NCI-H2196 treated with DMSO at 0.1 percent for 48 hours (cell line): ENCODE measurements around the gene ALX1.

Experiments used
- DNase-seq: peaks from one replicate; lab custom pipeline; 2025; ENCODE audit not compliant: unreplicated experiment; lab: John Stamatoyannopoulos, UW

ALX1 gene

DNA sequence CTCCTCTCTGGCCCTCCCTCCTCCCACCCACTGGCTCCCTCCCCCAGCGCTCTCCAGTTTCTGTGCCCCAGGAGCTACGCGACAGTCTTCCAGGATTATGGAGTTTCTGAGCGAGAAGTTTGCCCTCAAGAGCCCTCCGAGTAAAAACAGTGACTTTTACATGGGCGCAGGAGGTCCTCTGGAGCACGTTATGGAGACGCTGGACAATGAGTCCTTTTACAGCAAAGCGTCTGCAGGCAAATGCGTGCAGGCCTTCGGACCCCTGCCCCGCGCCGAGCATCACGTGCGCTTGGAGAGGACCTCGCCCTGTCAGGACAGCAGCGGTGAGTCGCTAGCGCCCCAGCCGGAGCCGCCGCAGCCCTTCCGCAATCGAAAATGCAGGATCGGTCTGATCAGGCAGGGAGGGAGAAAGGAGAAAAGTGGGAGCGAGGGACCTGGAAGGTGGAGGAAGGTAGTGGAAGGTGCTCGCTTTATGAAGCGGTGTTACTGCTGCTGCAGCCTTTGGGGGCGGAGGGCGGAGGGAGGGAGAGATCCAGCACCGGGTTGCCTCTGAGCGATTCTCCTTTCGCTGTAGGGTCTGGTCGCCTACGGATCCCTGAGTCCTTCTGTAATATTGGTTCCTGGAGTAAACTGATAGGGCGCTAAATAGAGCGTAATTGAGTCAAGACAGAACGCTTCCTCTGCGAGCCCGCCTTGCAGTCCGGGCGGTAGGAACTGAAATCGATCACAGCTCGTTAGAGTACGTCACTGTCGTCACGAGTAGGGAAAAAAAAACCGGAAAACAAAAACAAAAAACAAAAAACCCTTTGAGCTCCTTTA lies at the start of gene ALX1:
TSS of gene ALX1 (plus strand) at position 56 of the 819 bp plus-strand sequence. CDS start at position 98, 42 bp downstream.
- no peak for DNase-seq

DNA sequence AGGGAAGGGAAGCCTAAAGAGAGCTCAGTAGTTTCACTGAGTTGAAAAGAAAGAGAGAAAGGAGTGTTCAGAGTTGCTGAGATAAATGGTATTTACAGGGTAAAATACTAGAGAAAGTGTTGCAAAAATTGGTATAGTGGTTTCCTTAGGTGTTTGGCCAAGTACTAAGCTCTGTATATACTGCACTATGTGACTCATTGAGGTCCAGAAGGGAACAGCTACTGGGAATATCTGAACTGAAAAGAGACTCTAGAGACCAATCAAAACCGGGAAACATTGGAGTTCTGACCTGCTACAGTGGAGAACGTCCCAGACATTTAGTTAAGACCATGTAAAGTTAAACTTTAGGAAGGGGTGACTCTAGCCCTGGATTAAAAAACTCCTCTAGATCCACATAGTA lies 42.7 kb upstream of the ALX1 start:
- no peak for DNase-seq

DNA sequence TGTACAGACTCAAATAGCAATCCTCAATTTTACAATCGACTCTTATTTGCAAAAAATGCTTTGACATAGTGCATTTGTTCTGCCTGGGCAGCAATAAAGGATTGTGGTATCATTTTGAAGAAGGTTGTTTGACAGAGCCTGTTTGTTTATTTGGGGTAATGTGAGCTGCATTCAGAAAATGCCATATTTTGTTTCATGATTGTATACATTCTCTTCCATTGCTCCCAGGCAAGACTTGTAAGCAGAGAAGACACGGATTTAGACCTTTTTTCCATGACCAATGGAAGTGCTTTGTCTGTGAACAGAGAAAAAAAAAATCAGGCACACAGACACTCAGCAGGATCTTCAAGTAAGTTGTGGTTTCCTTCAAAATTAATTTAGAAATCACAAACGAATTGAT lies 35.5 kb upstream of the ALX1 start:
- no peak for DNase-seq

- DNase-seq, result no peak
Measured at GRCh38 chr12:85253853-85254252, 26.2 kb upstream of the ALX1 start.

DNA sequence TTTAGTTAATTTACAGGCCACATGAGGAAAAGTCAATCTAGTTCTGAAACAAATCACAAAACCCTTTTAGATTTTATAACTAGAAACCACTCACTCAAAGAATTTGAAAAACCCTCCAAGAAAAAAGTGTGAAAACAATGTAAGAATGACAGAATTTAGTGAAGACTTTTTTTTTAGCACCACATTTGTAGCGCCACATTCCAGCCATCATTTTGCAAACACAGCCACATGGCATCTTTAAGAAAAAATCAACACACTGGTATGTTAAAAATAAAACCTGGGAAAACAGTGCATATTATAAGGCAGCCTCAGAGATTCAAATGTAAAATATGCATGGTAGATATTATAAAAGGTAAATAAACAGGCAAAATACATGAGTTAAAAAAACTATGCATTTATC lies 22.3 kb upstream of the ALX1 start:
- DNase-seq, result no peak

DNA sequence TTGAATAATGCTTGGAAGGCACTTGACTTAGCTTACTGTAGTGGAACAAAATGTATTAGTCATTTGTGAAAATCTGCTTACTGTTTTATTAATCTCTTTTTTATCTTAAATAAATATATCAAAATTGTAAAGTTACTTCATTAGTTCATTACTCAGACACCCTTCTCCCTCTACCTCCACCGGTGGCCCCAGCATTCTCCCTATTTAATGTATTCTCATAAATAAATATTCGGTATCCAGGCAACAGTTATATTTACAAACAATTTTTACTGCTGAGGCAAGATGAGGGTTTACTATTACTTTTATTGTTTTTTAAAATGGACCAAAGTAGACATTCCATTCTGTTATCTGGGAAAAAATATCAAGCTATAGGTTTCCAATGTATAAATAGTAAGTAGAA lies 19.6 kb upstream of the ALX1 start:
- no peak for DNase-seq

DNA sequence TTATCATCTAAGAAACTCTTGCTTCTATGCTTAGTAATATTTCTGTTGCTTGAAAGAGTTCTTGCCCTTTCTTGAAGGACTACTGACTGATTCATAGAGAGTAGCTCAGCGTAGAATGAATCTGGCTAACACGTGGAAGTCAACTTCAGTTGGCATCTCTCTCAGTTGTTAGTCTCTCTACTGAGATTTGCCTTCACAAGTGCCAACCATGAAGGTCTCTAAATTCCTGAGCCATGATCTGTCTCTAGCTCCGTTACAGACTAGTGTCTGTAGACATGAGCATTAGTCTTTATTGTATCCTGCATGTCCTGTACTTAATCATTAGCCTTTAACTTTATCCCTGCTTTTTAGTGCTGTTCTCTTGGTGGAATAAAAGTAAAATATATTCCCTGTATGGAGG lies 19.1 kb upstream of the ALX1 start:
- DNase-seq, result no peak

DNA sequence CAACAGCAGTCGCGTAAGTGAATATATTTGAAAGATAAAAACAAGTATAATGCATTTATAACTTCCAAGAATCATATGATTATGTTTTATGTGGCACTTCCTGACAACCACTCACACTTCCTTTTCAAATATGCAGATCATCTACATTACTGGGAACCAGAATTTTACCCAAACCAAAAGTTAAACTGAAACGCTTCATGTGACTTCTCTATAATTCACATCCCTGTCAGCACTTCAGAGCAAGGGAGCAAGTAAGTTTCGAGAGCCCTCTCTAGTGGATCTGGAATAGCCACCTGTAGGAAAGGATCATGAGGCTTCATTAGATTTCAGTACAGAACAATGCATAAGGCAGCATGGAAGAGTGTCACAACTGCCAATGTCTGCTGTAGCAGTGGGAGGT lies 13.7 kb upstream of the ALX1 start:
- DNase-seq, result no peak

GRCh38 chr12:85273381-85274314 lies 6.4 kb upstream of the ALX1 start:
- no peak for DNase-seq

- no peak for DNase-seq
Measured at GRCh38 chr12:85274315-85274651, 5.7 kb upstream of the ALX1 start.

DNA sequence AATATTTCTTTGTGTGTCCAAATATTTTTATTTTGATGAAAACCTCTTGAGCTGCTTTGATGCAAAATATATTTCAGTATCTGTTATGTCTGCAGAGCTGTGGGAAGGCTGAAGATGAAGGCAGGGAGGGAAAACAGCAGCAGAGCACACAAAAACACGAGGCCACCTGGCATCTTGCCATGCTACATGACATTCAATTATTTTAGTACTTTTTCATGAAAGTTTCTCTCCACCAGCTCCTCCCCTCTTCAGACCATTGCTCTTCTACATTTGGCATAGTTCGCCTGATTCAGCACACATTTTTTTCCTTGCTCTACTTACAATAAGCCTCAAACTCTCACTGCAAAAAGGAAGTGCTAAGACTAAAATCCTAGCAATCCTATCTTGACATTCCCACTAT lies 4.6 kb upstream of the ALX1 start:
- no peak for DNase-seq

DNA sequence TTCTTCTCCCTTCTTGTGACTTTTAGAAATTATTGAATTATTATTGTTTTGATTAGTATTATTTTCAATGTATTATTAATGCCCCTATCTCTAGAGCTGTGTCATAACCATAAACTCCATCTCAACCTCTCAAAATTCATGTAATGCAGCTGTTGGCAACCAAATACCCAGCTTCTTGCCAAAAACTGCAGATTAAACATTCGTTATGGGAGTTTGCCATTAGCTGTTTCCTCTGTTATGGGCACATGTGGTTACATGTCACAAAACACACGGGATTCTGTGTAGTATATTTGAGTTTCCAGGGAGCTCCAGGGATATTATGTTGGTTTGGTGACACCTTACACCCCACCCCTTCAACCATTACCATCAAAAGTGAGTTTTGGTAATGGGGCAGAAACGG lies 2.8 kb upstream of the ALX1 start:
- no peak for DNase-seq

DNA sequence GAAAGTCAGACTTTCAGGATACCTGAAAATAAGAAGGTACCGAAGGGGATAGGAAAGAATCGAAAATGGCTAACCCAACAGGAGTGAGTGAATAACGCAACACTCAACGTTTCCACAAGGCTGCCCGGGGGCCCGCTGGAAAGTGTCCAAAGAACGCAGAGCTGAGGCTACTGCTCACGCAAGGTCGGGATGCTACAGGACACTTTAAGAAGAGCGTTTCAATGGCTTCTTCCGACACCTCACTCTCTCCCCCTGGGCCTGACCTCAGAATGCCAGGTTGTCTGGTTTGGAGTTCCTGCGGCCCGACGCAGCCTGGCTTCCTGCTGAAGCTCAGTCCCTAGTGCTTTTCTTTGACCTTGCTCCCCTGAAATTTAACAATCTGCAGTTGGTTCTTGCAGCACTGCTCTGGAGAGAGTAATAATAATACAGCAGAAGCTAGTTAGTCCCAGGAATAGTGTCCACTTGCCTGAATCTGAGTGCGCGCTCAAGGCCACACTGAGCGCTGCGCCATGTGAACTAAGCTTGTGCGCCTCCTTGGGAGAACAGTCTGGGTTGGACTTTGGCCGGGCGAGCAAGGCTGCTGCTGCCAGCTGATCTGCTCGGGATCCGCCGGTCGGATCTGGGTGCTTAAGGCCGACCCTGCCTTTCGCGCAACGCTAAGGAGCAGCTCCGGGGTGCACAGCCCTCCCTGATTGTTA lies 2.0 kb upstream of the ALX1 start:
- DNase-seq, result no peak

- no peak for DNase-seq
Measured at GRCh38 chr12:85278598-85279448, 1.2 kb upstream of the ALX1 start.

DNA sequence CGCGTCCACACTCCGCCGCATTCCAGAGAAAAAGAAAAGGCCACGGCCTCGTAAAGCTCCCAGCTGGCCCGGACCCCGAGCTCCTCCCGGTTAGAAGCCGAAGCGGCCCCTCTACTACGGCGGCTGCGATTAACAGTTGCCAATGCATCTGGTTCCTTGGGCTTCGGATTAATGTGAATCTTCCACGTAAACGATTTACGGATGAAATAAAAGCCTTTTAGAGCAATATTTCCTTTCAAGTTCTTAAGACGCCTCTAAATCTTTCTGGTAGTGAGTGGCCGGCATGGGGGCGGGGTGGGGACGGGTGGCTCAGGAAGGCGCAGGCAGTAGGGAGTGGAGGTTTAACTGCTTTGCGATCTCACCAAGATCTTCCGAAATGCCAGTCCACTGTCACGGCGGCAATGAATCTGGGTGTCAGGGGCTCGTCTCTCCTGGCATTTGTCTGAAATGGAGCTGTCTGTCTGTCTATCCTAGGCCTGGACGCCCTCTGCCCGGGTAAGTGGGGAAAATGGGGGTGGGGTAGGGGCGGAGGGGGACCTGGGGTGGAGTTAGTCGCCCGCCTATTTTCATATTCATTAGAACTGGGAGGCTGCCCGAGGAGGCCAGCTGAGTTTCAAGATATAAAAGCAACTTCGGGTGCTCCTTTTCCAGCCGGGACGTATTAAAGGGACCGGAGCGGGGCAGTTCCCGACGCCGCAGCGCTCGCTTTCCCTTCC lies 413 bp upstream of the ALX1 start:
- no peak for DNase-seq

GRCh38 chr12:85280984-85281630 lies 1.1 kb downstream of the ALX1 start:
- DNase-seq, result no peak

DNA sequence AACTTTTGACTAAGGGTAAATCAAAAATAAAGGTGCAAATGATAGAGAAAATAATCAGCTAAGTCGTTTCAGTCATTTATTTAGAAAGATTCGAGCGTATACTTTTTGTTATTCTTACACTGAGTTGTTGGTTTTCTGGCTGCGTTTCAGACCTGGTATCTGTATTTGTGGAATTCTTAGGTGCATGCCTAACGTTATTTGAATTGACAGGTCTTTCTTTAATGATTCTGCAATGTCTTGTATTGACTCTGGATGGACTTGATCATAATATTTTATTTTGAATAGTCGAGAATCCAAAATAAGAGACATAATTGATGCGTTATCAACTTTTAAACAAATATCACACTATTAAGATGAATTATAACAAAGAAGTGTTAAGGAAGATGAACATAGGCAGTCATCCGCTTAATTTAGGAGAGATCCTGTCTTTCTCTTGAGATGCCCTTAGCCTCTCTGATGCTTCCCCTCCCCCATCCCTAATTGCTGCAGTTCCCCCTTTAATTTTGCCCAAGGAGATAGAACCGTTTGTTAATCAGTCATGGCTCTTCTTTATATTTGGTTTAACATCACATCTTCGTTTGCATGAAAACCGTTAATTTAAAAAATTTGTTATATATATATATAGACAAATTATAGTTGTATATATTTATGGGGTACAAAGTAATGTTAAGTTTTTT lies 1.8 kb downstream of the ALX1 start:
- no peak for DNase-seq

- no peak for DNase-seq
Measured at GRCh38 chr12:85283560-85283959, 3.5 kb downstream of the ALX1 start.

DNA sequence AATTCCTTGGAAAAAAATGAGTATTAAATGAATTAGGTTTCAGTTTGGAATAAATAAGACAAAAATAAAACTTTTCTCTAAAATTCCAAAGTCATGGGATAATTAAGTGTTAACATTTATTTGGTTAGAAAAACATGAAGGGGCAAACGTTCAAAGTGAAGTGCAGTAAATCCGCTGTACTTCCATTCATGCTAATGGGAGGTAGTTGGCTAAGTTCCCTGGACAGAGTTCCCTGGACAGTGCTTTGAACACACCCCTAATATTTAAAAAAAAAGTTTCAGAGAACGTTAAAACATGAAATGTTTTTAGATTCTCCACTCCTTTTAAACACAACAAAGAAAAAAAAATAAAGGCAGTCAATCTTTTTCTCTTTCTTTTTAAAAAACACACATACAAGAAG lies 16.3 kb downstream of the ALX1 start:
- no peak for DNase-seq
